ENCODE data around the gene HRH1.
"Not testable (repeated sequence)": the region's sequence is repeated elsewhere in the genome, so short reads cannot be mapped to it uniquely, and the experiment has no call there.

The HRH1 gene

GRCh38 chr3:11198495-11198894 lies 44.2 kb downstream of the HRH1 start:
- H3K4me3 ChIP-seq = no peak overlapping the region
- DNase-seq (ENCODE audit: low spot score) = no peak
- H3K27ac ChIP-seq = no peak overlapping the region
- no peak for TF ChIP-seq CTCF (IDR thresholded peaks at IDR 0.05)

DNA sequence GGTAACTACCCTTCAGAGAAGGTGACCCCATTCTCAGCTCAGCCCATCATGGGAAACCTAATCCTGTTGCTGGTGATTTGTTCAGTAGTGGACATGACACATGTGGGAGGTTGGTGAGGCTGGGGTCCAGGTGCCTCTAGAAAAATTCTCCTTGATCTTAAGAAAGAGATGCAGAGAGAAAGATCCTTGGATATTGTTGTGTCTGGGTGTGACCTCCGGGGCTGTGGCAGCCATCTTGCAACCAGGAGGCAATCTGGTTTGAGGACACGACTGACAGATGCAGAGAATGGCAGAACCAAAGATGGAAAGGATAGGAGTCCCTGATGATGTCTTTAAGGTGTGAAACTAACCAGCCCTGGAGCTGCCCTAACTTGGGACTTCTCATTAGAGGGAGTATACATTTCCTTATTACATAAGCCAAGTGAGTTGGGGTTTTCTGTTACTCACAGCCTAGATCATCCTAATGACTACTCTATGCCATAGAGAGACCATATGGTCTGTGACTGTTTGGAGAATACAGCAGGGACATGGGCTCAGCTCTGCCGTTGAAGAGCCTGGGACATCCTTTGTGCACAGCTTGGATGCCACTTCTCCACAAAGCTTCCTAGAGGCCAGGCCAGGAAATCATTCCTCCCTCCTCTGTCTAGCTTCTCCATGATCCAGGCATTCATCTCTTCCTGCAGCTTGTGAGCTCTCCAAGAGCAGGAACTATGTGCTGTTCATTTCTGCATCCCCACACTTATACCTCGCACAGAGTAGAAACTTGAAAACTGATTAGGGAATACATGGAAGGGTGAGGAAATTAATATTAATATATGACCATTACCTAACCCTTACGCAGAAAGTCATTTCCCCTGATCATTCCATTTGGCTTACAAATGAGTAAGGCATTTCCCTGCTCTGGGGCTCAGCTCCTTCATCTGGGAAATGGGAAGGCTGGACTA lies 45.9 kb downstream of the HRH1 start:
- H3K4me3 ChIP-seq = no peak overlapping the region
- no peak for DNase-seq (ENCODE audit: low spot score)
- TF ChIP-seq CTCF (IDR thresholded peaks at IDR 0.05) = no peak
- peak overlapping the region in 1 of 2 donors; percentile 59 for H3K27ac ChIP-seq

- TF ChIP-seq CTCF (IDR thresholded peaks at IDR 0.05) = no peak
- H3K4me3 ChIP-seq = no peak overlapping the region
- DNase-seq (ENCODE audit: low spot score) = no peak
- peak overlapping the region; percentile 47 to 59 for H3K27ac ChIP-seq
Observed at GRCh38 chr3:11201251-11202019, 47.1 kb downstream of the HRH1 start.

DNA sequence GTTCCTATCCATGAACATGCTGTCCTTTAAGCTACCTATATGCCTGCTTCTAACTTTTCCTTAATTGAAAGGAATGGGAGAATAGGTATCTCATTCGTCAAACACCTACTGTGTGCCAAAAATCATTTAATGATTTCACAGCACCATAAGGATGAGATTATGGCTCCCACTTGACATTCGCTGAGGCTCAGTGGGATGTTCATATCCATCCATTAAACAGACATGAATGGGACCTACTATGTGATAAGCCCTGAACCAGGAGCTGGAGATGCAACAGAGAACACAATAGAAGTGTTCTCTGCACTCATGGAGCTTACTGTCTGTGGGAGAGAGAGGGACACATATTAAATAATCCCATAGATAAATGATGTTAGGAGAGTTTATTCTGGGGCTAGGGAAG lies 49.7 kb downstream of the HRH1 start:
- TF ChIP-seq CTCF (IDR thresholded peaks at IDR 0.05) = no peak
- Histone ChIP-seq H3K27ac (no peak overlapping the region), H3K4me3 (no peak overlapping the region)
- DNase-seq (ENCODE audit: low spot score) = no peak

DNA sequence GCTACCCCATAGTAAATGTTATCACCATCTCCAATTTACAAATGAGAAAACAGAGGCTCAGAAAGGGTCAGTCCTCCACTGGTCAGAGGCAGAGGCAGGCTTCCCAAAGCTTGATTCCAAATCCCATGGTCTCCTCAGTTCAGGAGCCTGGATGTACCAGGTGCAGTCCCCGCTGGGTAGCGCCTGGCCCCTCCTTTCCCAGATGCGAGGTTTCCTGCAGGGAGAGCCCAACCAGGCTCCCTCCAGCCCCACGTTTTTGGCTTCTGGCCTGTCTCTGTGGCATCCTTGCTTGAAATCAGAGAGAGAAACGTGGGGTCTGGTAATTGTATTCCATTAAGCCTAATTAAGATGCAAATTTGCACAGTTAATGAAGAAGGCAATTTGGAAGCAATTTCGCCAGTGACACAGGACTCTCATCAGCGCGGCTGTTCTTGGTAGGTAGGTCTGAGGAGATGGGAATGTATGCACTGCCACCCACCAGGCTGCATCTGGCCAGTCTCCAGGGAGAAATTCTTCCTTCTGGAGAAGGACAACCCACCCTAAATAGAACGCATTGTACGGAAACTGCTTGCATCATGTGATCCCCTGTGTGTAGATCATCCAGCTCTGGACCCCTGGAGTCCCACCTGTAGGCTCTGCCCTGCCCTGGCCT lies 50.5 kb downstream of the HRH1 start:
- no peak for DNase-seq (ENCODE audit: low spot score)
- no peak overlapping the region for H3K4me3 ChIP-seq
- peak overlapping the region in 1 of 2 donors; percentile 46 for H3K27ac ChIP-seq
- TF ChIP-seq CTCF (IDR thresholded peaks at IDR 0.05) = no peak

- DNase-seq (ENCODE audit: low spot score); H3K4me3 ChIP-seq; H3K27ac ChIP-seq: not testable (repeated sequence)
Observed at GRCh38 chr3:11205881-11206280, 51.6 kb downstream of the HRH1 start.

DNA sequence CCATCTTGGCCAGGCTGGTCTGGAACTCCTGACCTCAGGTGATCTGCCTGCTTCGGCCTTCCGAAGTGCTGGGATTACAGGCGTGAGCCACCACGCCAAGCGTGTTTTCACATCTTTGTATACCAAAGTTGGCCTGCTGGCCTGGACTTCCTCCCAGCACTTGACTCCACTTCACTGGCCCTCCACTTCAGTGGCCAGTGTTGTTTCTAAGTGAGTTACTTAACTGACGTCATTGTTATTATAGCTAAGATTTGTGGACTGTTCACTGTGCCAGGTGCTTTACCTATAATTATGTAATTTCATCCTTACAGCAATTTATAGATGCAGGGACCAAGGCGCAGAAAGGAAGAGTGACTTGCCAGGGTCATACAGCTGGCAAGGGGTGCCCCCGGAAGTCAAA lies 52.0 kb downstream of the HRH1 start:
- no peak overlapping the region for H3K4me3 ChIP-seq
- no peak overlapping the region for H3K27ac ChIP-seq

More for the DNA sequence above, 52.0 kb downstream of the HRH1 start:
- TF ChIP-seq CTCF (IDR thresholded peaks at IDR 0.05) = no peak
- DNase-seq (ENCODE audit: low spot score) = no peak
